GM19238 (cell line): ENCODE measurements around the gene RIMS4.
A peak's percentile ranks its signal among the peaks of the same experiment; 100 is the strongest.

ENCODE experiments used
- DNase-seq: peaks from one replicate; pipeline ENCODE4 v3.0.0; 2011; ENCODE audit warnings: low spot score; ENCODE audit not compliant: insufficient read length

The RIMS4 gene

GRCh38 chr20:44796758-44797457, 13.4 kb downstream of the RIMS4 start:
- no peak for DNase-seq

- DNase-seq: no peak
Observed at GRCh38 chr20:44796311-44796710, 14.0 kb downstream of the RIMS4 start.

GRCh38 chr20:44795836-44796235, 14.5 kb downstream of the RIMS4 start:
- no peak for DNase-seq

- DNase-seq: no peak
Observed at GRCh38 chr20:44792796-44793195, 17.6 kb downstream of the RIMS4 start.

GRCh38 chr20:44790638-44791393, 19.5 kb downstream of the RIMS4 start:
- no peak for DNase-seq

GRCh38 chr20:44788706-44789456, 21.5 kb downstream of the RIMS4 start:
- no peak for DNase-seq

GRCh38 chr20:44787299-44787698, 23.0 kb downstream of the RIMS4 start:
- DNase-seq: no peak

GRCh38 chr20:44785768-44786167, 24.6 kb downstream of the RIMS4 start:
- DNase-seq: no peak

GRCh38 chr20:44784688-44785087, 25.7 kb downstream of the RIMS4 start:
- DNase-seq: no peak

- no peak for DNase-seq
Observed at GRCh38 chr20:44781791-44782190, 28.6 kb downstream of the RIMS4 start.

- no peak for DNase-seq
Observed at GRCh38 chr20:44781118-44781517, 29.2 kb downstream of the RIMS4 start.

GRCh38 chr20:44780226-44780625, 30.1 kb downstream of the RIMS4 start:
- DNase-seq: peak; percentile 20

- no peak for DNase-seq
Observed at GRCh38 chr20:44776980-44777379, 33.4 kb downstream of the RIMS4 start.

GRCh38 chr20:44773070-44773829, 37.1 kb downstream of the RIMS4 start:
- no peak for DNase-seq

GRCh38 chr20:44772636-44773035, 37.7 kb downstream of the RIMS4 start:
- no peak for DNase-seq

GRCh38 chr20:44771172-44771535, 39.2 kb downstream of the RIMS4 start:
- DNase-seq: no peak

GRCh38 chr20:44770484-44771171, 39.7 kb downstream of the RIMS4 start:
- no peak for DNase-seq

GRCh38 chr20:44769481-44769863, 40.9 kb downstream of the RIMS4 start:
- no peak for DNase-seq

GRCh38 chr20:44768854-44769480, 41.4 kb downstream of the RIMS4 start:
- no peak for DNase-seq

GRCh38 chr20:44768256-44768655, 42.1 kb downstream of the RIMS4 start:
- no peak for DNase-seq
